ENCODE results near the gene KRTAP22-2.

The KRTAP22-2 gene

GRCh38 chr21:30605968-30606367 is 15.8 kb upstream of the KRTAP22-2 start:
- TF ChIP-seq CTCF (IDR thresholded peaks at IDR 0.05; ENCODE audit: low read depth, low read length, missing control alignments) = no peak
- DNase-seq (ENCODE audit: extremely low read depth, low read depth) = no peak

DNA sequence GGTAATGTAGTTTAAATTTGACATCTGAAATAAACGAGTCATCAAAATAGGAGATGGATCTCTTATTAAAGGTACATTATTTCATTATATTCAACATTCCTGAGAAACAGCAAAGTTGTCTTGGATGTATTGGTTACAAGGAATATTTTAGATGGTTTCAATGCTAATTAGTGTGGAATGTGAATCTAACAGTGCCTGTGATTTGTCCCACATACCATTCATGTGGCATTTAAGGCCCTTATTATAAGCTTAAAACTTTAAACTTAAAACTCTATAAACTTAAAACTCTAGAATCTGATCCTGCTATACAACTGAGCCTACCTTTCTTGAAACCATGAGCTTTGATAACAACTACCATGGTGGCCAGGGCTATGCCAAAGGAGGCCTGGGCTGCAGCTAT is 10.6 kb upstream of the KRTAP22-2 start, which contains the start of gene KRTAP22-1:
KRTAP22-1 (plus strand) TSS at position 301 of the 400 bp plus-strand sequence.
- TF ChIP-seq CTCF (IDR thresholded peaks at IDR 0.05; ENCODE audit: low read depth, low read length, missing control alignments) = no peak
- DNase-seq (ENCODE audit: extremely low read depth, low read depth) = no peak
- H3K4me3 ChIP-seq (replicated peaks; ENCODE audit: low read depth, low read length) = no peak within 1 kb of the TSS

More at GRCh38 chr21:30605968-30606367, 15.8 kb upstream of the KRTAP22-2 start:
- H3K4me3 ChIP-seq (replicated peaks; ENCODE audit: low read depth, low read length) = no peak overlapping the region

GRCh38 chr21:30598802-30599201 is 8.6 kb upstream of the KRTAP22-2 start, which contains the start of gene KRTAP6-2:
KRTAP6-2 (minus strand) TSS chr21:30598902; CDS start chr21:30598874, 28 bp downstream.
- H3K4me3 ChIP-seq (replicated peaks; ENCODE audit: low read depth, low read length) = no peak within 1 kb of the TSS
- DNase-seq (ENCODE audit: extremely low read depth, low read depth) = no peak
- TF ChIP-seq CTCF (IDR thresholded peaks at IDR 0.05; ENCODE audit: low read depth, low read length, missing control alignments) = no peak

DNA sequence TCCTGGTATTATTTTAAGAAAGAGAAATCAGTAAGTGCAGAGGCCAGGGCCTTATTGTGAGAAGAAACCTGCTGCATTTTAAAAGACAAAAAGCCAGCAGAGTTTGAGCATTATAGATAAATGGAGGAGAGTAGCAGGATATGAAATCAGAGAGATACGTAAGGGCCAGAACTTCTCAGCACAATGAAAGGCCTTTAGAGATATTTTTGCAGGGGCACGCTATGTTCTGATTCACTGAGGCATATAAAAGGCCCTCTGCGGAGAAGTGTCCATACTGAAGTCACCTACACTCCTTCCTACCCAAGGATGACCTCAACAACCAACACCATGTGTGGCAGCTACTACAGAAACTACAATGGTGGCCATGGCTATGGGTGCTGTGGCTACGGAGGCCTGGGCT is 1.9 kb upstream of the KRTAP22-2 start, which contains the start of gene KRTAP6-3:
KRTAP6-3 (plus strand) TSS at position 301 of the 400 bp plus-strand sequence; CDS start at position 307, 6 bp downstream.
- TF ChIP-seq CTCF (IDR thresholded peaks at IDR 0.05; ENCODE audit: low read depth, low read length, missing control alignments) = no peak
- DNase-seq (ENCODE audit: extremely low read depth, low read depth) = no peak
- H3K4me3 ChIP-seq (replicated peaks; ENCODE audit: low read depth, low read length) = no peak within 1 kb of the TSS

GRCh38 chr21:30582870-30583269 is 7.3 kb downstream of the KRTAP22-2 start:
- H3K4me3 ChIP-seq (replicated peaks; ENCODE audit: low read depth, low read length) = no peak overlapping the region
- TF ChIP-seq CTCF (IDR thresholded peaks at IDR 0.05; ENCODE audit: low read depth, low read length, missing control alignments) = no peak
- no peak for DNase-seq (ENCODE audit: extremely low read depth, low read depth)

DNA sequence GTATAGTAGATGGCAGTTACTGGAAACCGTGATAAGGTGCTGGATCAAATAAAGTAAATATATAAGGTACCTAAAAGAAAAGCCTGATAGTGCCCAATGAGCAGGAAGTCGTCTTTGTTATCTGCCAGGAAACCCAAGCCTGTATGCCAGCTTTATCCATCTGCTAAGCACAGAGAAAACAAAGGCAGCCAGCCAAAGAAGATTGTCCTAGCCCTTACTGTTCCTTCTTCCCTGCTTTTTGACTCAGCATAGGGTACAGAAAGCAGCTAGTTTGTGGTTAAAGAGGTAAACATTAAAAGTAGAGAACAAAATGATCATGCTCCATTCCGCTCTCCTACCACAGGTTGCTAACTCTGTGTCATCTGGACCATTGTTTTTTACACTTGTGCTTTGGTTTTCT is 10.1 kb downstream of the KRTAP22-2 start:
- H3K4me3 ChIP-seq (replicated peaks; ENCODE audit: low read depth, low read length) = no peak overlapping the region
- DNase-seq (ENCODE audit: extremely low read depth, low read depth) = no peak
- TF ChIP-seq CTCF (IDR thresholded peaks at IDR 0.05; ENCODE audit: low read depth, low read length, missing control alignments) = no peak

DNA sequence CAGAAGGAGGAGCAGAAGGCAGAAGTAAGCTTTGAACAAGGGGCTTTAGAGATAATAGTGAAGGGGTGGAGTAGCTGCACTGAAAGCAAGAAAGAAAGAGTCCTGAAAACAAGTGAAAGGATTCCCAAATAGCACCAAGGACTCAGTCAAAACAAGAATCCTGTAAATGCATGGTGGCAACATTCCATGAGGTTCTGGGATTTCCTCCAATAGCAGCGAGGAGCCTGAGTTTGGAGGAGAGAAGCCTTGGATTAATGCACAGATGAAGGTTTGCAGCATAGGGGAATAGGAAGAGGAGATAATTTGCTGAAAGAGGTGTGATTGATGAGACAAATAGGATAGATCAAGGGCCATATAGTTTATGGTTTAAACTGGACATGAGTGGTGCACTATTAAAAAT is 10.9 kb downstream of the KRTAP22-2 start:
- no peak overlapping the region for H3K4me3 ChIP-seq (replicated peaks; ENCODE audit: low read depth, low read length)
- DNase-seq (ENCODE audit: extremely low read depth, low read depth) = no peak
- no peak for TF ChIP-seq CTCF (IDR thresholded peaks at IDR 0.05; ENCODE audit: low read depth, low read length, missing control alignments)

Data from HFF-Myc (cell line).